Measurements from ENCODE around the gene PRIMA1. TPM values are rescaled to one million over a fixed set of nuclear protein-coding genes. Genes with fewer than 3 reads are reported as not detected.

The PRIMA1 gene
- total RNA-seq (not detected), polyA plus RNA-seq (not detected), total RNA-seq (not detected)

GRCh38 chr14:93788293-93788542 lies at the start of gene PRIMA1:
Gene PRIMA1, minus strand, starts transcription at chr14:93788485. Its CDS starts 767 bp downstream, at chr14:93787718.
- intact Hi-C loops (cut with micrococcal nuclease) = no loop called here
- Histone ChIP-seq H3K27ac (ENCODE audit: low read depth, low read length) (no peak within 1 kb of the TSS), H3K4me1 (ENCODE audit: control insufficient read depth in 2 of 2, insufficient read depth in 2 of 2, low read length in 2 of 2) (no peaks in the 10 kb centered on the region), H3K36me3 (ENCODE audit: control insufficient read depth in 2 of 3, insufficient read depth in 3 of 3, low read length in 3 of 3) (no peaks in the 10 kb centered on the region), H3K27me3 (ENCODE audit: control insufficient read depth in 2 of 2, insufficient read depth in 2 of 2, low read length in 2 of 2) (no peaks in the 10 kb centered on the region), H3K9me3 (ENCODE audit: control insufficient read depth in 2 of 3, low read length in 3 of 3) (no peaks in the 10 kb centered on the region), H3K4me3 (ENCODE audit: low read length) (no peak within 1 kb of the TSS)
- H3K27ac Mint-ChIP-seq = no peak within 1 kb of the TSS
- H3K9me3 Mint-ChIP-seq = peaks cover 0 to 4% (median 0%) of the 10 kb centered on the region in 11 donors
- ATAC-seq (no peak), DNase-seq (no peak)
- ChIA-PET CTCF (no interaction called here), POLR2A (no interaction called here)
- H3K4me1 Mint-ChIP-seq = peaks cover 0 to 10% (median 4%) of the 10 kb centered on the region in 7 donors
- H3K27me3 Mint-ChIP-seq = peaks cover 52 to 71% (median 69%) of the 10 kb centered on the region in 5 donors
- peak within 1 kb of the TSS in 1 of 10 donors; percentile 57 for H3K4me3 Mint-ChIP-seq
- H3K36me3 Mint-ChIP-seq = peaks cover 0 to 4% (median 0%) of the 10 kb centered on the region in 5 donors

DNA sequence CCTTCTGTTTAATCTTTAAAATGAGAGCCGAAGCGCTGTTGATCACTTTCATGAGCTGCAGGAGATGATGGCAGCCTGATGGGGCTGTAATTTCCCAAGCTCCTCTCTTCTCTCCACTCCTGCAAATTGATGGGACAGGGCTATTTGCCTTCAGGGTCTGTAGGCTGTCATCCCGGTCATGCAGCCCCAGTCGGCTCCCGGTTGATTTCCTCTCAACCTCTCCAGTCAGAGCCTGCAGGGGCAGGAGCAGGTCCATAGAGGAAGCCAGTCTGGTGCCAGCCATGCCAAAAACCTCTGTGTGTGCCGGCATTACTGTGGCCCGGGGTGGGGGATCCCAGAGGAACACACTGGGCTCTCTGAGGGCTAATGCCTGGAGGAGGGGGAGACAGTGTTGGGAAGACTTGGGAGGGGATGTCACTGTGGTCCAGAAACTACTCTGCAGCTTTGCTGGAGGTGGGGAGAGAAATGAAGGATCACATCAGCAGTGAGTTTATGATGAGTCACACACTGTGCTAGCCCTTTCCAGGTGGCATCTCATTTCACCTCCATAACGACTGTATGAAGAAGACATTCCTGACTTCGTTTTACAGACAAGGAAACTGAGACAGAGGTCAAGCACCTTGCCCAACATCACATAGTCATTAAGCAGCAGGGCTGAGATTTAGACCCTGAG lies 46.5 kb upstream of the PRIMA1 start:
- ChIA-PET CTCF (no interaction called here), POLR2A (no interaction called here)
- intact Hi-C loops (cut with micrococcal nuclease) = no loop called here
- no peaks in the 10 kb centered on the region for H3K36me3 Mint-ChIP-seq
- no peaks in the 10 kb centered on the region for H3K27me3 ChIP-seq (ENCODE audit: control insufficient read depth in 2 of 2, insufficient read depth in 2 of 2, low read length in 2 of 2)
- no peak overlapping the region for H3K27ac ChIP-seq (ENCODE audit: low read depth, low read length)
- ATAC-seq = no peak
- H3K27ac Mint-ChIP-seq = no peak overlapping the region
- peaks cover 2 to 34% (median 28%) of the 10 kb centered on the region in 5 donors for H3K27me3 Mint-ChIP-seq
- H3K4me1 Mint-ChIP-seq = peaks cover 0 to 3% (median 0%) of the 10 kb centered on the region in 7 donors
- H3K4me3 ChIP-seq (ENCODE audit: low read length) = no peak overlapping the region
- no peak for DNase-seq
- H3K4me3 Mint-ChIP-seq = no peak overlapping the region
- no peaks in the 10 kb centered on the region for H3K36me3 ChIP-seq (ENCODE audit: control insufficient read depth in 2 of 3, insufficient read depth in 3 of 3, low read length in 3 of 3)
- H3K9me3 ChIP-seq (ENCODE audit: control insufficient read depth in 2 of 3, low read length in 3 of 3) = no peaks in the 10 kb centered on the region
- H3K9me3 Mint-ChIP-seq = peaks cover 0 to 17% (median 0%) of the 10 kb centered on the region in 11 donors
- no peaks in the 10 kb centered on the region for H3K4me1 ChIP-seq (ENCODE audit: control insufficient read depth in 2 of 2, insufficient read depth in 2 of 2, low read length in 2 of 2)

- no peak overlapping the region for H3K27ac ChIP-seq (ENCODE audit: low read depth, low read length)
- H3K27me3 Mint-ChIP-seq = peaks cover 5 to 28% (median 23%) of the 10 kb centered on the region in 5 donors
- intact Hi-C loops (cut with micrococcal nuclease) = no loop called here
- peaks cover 0 to 17% (median 0%) of the 10 kb centered on the region in 11 donors for H3K9me3 Mint-ChIP-seq
- H3K4me1 ChIP-seq (ENCODE audit: control insufficient read depth in 2 of 2, insufficient read depth in 2 of 2, low read length in 2 of 2) = no peaks in the 10 kb centered on the region
- no peak for DNase-seq
- no peak overlapping the region for H3K27ac Mint-ChIP-seq
- CTCF ChIA-PET = no interaction called here
- no peaks in the 10 kb centered on the region for H3K9me3 ChIP-seq (ENCODE audit: control insufficient read depth in 2 of 3, low read length in 3 of 3)
- no peaks in the 10 kb centered on the region for H3K36me3 Mint-ChIP-seq
- no peaks in the 10 kb centered on the region for H3K36me3 ChIP-seq (ENCODE audit: control insufficient read depth in 2 of 3, insufficient read depth in 3 of 3, low read length in 3 of 3)
- no peak overlapping the region for H3K4me3 Mint-ChIP-seq
- no peak for ATAC-seq
- no peaks in the 10 kb centered on the region for H3K4me1 Mint-ChIP-seq
- no peak overlapping the region for H3K4me3 ChIP-seq (ENCODE audit: low read length)
- no peaks in the 10 kb centered on the region for H3K27me3 ChIP-seq (ENCODE audit: control insufficient read depth in 2 of 2, insufficient read depth in 2 of 2, low read length in 2 of 2)
- POLR2A ChIA-PET = no interaction called here
These were observed 44.4 kb upstream of the PRIMA1 start for GRCh38 chr14:93832665-93833064.

DNA sequence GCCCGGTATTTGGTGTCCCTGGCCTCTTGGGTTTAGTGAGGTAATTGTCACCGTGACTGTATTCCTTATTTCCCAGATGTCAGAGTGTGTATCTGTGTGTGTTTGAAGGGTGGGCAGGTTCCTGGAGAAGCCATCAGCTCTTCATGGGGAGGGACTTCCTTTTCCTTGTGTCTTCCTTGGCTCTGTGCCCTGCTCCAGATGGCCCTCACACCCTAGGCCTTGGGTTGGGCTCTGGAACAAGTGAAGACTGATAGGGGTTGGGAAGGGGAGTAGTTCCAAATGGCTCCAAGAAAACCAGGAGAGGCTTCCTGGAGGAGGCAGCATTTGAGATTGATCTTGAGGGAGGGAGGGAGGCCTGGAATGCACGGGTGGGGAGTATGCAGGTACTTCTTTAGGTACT lies 43.8 kb upstream of the PRIMA1 start:
- Histone ChIP-seq H3K27ac (ENCODE audit: low read depth, low read length) (no peak overlapping the region), H3K36me3 (ENCODE audit: control insufficient read depth in 2 of 3, insufficient read depth in 3 of 3, low read length in 3 of 3) (no peaks in the 10 kb centered on the region), H3K4me1 (ENCODE audit: control insufficient read depth in 2 of 2, insufficient read depth in 2 of 2, low read length in 2 of 2) (no peaks in the 10 kb centered on the region), H3K4me3 (ENCODE audit: low read length) (no peak overlapping the region), H3K9me3 (ENCODE audit: control insufficient read depth in 2 of 3, low read length in 3 of 3) (no peaks in the 10 kb centered on the region), H3K27me3 (ENCODE audit: control insufficient read depth in 2 of 2, insufficient read depth in 2 of 2, low read length in 2 of 2) (no peaks in the 10 kb centered on the region)
- Mint-ChIP-seq H3K9me3 (peaks cover 0 to 13% (median 0%) of the 10 kb centered on the region in 11 donors), H3K4me3 (no peak overlapping the region), H3K27ac (no peak overlapping the region), H3K27me3 (peaks cover 5 to 30% (median 23%) of the 10 kb centered on the region in 5 donors), H3K4me1 (no peaks in the 10 kb centered on the region), H3K36me3 (no peaks in the 10 kb centered on the region)
- DNase-seq (no peak), ATAC-seq (no peak)
- ChIA-PET CTCF (no interaction called here), POLR2A (no interaction called here)
- intact Hi-C loops (cut with micrococcal nuclease) = no loop called here

DNA sequence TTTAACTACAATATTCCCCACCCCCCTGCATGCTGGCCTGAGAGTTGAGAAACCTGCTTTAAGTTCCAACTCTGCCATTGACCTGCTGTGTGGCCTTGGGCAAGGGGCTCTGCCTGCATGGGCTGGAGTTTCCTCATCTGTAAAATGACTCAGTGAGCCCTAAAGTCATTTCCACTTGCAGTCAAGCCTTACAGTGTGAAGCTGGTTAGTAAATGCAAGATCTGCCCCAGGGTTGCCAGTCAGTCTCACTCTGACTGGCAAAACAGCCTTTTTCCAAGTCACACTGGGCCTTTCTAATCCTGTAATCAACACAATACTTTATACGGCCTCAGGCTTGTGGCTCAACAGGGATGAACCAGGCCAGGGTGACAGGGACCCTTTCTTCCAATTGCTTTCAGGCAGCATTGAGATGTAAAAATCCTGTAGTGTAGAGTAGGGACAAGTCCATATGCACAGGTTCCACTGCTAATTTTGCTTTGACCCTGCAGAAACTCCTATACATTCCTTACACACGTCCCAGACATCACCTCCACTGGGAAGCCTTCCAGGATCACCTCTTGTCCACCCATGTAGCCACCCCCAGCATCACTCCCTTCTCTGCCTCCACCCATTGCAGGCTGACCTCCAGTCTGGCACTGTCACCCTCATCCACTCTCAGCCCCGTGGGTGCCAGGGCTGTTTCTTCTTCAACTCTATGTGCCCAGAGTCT lies 42.6 kb upstream of the PRIMA1 start:
- no peak for ATAC-seq
- no peak for DNase-seq
- H3K36me3 ChIP-seq (ENCODE audit: control insufficient read depth in 2 of 3, insufficient read depth in 3 of 3, low read length in 3 of 3) = no peaks in the 10 kb centered on the region
- H3K9me3 ChIP-seq (ENCODE audit: control insufficient read depth in 2 of 3, low read length in 3 of 3) = no peaks in the 10 kb centered on the region
- CTCF ChIA-PET = interaction anchor here (0.7 kb wide), 1 partner anchor 10 kb away, joined by 3 read pairs; no protein-coding TSS in a partner anchor
- intact Hi-C loops (cut with micrococcal nuclease) = no loop called here
- no peak overlapping the region for H3K4me3 ChIP-seq (ENCODE audit: low read length)
- no peak overlapping the region for H3K27ac Mint-ChIP-seq
- H3K36me3 Mint-ChIP-seq = no peaks in the 10 kb centered on the region
- no peak overlapping the region for H3K4me3 Mint-ChIP-seq
- H3K27me3 Mint-ChIP-seq = peaks cover 5 to 37% (median 26%) of the 10 kb centered on the region in 5 donors
- POLR2A ChIA-PET = no interaction called here
- peaks cover 0 to 4% (median 0%) of the 10 kb centered on the region in 11 donors for H3K9me3 Mint-ChIP-seq
- no peaks in the 10 kb centered on the region for H3K4me1 Mint-ChIP-seq
- H3K4me1 ChIP-seq (ENCODE audit: control insufficient read depth in 2 of 2, insufficient read depth in 2 of 2, low read length in 2 of 2) = no peaks in the 10 kb centered on the region
- H3K27me3 ChIP-seq (ENCODE audit: control insufficient read depth in 2 of 2, insufficient read depth in 2 of 2, low read length in 2 of 2) = no peaks in the 10 kb centered on the region
- H3K27ac ChIP-seq (ENCODE audit: low read depth, low read length) = no peak overlapping the region

GRCh38 chr14:93829839-93830481 lies 41.7 kb upstream of the PRIMA1 start:
- Histone ChIP-seq H3K27me3 (ENCODE audit: control insufficient read depth in 2 of 2, insufficient read depth in 2 of 2, low read length in 2 of 2) (no peaks in the 10 kb centered on the region), H3K27ac (ENCODE audit: low read depth, low read length) (no peak overlapping the region), H3K9me3 (ENCODE audit: control insufficient read depth in 2 of 3, low read length in 3 of 3) (no peaks in the 10 kb centered on the region), H3K4me3 (ENCODE audit: low read length) (no peak overlapping the region), H3K36me3 (ENCODE audit: control insufficient read depth in 2 of 3, insufficient read depth in 3 of 3, low read length in 3 of 3) (no peaks in the 10 kb centered on the region), H3K4me1 (ENCODE audit: control insufficient read depth in 2 of 2, insufficient read depth in 2 of 2, low read length in 2 of 2) (no peaks in the 10 kb centered on the region)
- ChIA-PET POLR2A (no interaction called here), CTCF (interaction anchor here (0.6 to 0.7 kb wide), 2 partner anchors 9 to 175 kb away, joined by 3 to 5 read pairs; no protein-coding TSS in a partner anchor)
- intact Hi-C loops (cut with micrococcal nuclease) = no loop called here
- ATAC-seq = no peak
- no peaks in the 10 kb centered on the region for H3K36me3 Mint-ChIP-seq
- no peak overlapping the region for H3K27ac Mint-ChIP-seq
- no peak for DNase-seq
- H3K4me1 Mint-ChIP-seq = no peaks in the 10 kb centered on the region
- peaks cover 5 to 37% (median 26%) of the 10 kb centered on the region in 5 donors for H3K27me3 Mint-ChIP-seq
- H3K9me3 Mint-ChIP-seq = peaks cover 0 to 1% (median 0%) of the 10 kb centered on the region in 11 donors
- H3K4me3 Mint-ChIP-seq = no peak overlapping the region

Data from naive thymus-derived CD4-positive, alpha-beta T cell (primary cell).